ENCODE measurements around the gene SZT2.
"Not testable (repeated sequence)": the region's sequence is repeated elsewhere in the genome, so short reads cannot be mapped to it uniquely, and the experiment has no call there.

The SZT2 gene

DNA sequence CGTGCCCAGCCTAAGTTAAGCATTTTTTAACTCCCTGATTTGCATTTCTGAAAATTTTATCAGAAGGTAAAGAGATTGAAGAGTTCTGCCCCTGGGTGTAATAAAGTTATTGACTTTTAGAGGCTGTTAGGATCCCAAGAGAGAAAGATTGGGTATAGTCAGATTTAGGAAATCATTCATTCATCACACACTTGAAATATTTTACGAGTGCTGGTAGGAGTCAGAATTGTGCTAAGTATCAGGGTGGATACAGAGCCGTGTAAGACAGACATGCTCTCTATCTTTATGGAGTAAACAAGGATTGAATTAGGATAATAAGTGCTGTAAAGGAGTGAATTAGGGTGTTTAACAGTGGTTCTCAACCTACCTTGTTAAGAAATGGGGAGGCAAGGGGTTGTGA is 3.0 kb downstream of the SZT2 start:
- DNase-seq, result no peak

DNA sequence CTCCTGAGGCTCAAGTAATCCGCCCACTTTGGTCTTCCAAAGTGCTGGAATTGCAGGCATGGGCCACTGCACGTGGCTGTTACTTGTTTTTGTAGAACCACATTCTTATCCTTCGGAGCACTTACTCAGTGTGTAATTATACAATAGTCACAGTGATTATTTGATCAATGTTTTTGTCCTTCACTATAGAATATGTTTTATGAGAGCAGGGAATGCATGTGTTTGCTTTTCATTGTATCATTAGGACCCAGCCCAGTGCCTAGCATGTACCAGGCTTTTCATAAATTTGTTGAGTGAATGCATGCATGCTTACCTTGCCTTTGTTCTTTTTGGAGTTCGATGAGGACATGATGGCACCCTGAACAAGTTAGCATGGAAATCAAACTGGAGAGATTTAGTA is 5.8 kb downstream of the SZT2 start:
- DNase-seq, result no peak

DNA sequence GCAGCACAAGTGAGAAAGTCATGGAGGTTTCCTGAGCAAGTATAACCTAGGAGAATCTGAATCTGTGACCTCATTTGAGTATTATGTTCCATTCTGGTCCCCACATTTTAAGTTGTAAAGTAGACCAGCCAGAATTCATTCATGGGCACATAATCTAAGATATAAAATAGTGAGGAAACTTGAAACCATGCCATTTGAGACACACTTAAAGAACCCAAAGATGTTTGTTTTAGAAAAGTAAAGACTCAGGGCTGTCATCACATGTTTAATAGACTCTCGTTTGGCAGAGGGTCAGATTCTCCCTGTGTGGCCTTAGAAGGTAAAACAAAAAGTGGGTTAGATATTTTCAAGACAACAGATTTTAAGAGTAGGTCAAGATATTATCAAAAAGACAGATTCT is 6.4 kb downstream of the SZT2 start:
- no peak for DNase-seq

DNA sequence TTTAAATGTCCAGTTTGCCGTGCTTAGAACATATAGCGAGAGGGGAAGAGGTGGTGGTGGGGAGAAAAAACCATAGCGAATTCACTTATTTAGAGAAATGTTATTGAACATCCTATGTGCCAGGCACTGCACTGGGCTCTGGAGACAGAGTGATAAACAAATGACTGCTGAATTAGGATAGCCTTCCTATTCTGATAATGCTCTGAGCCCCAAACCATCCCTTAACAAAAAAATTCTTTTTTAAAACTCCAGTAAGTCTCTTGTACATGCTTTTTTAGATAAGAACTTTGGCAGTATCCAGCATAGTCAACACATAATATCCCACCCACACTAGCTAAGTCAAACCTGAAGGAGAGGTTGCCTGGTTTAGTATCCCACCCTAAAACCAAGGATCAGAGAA is 8.5 kb downstream of the SZT2 start:
- DNase-seq, result no peak

DNA sequence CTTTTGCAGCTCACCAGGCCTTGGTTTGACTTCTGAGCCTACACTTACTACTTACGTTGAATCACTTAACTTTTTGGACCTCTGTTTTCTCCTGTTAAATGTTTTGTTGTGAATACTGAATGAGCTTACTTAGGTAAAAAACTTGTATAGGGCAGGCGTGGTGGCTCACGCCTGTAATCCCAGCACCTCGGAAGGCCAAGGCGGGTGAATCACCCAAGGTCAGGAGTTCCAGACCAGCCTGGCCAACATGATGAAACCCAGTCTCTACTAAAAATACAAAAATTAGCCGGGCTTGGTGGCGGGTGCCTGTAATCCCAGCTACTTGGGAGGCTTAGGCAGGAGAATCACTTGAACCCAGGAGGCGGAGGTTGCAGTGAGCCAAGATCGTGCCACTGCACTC is 10.7 kb downstream of the SZT2 start:
- DNase-seq, result not testable (repeated sequence)

DNA sequence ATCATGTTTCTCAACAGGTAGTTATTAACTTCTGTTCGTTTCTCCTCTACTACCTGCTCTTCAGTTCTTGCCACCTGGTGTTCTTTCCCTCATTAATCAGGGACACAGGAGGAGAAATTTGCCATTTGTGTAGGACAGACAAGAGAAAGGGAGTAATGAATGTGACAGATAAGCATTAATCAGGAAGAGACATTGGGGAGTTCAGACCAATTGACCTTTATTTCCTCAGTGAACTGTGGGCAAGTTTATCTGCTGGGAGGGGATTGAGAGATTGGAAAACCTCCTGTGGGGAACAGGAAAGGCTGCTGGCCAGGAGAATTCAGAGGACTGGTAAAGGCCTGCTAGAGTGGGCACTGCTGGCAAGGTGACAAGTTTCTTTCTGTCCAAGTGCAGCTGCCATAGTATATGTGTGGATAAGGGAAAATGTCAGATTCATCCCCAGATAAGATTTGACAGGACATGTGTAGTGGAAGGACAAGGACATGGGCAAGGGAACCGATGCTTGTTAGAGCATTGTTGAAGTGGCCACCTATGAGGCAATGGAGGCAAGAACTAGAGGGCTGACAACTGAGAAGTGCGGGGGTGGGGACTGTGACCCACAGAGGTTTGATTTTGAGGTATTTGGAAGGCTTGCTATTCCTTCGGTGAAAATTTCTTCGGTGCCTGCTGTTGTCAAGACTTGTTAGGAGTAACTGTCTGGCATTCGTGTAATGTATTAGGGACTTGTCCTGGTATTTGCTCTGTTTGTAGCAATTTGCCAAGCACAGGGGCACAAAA is 12.6 kb downstream of the SZT2 start:
- DNase-seq, result no peak

DNA sequence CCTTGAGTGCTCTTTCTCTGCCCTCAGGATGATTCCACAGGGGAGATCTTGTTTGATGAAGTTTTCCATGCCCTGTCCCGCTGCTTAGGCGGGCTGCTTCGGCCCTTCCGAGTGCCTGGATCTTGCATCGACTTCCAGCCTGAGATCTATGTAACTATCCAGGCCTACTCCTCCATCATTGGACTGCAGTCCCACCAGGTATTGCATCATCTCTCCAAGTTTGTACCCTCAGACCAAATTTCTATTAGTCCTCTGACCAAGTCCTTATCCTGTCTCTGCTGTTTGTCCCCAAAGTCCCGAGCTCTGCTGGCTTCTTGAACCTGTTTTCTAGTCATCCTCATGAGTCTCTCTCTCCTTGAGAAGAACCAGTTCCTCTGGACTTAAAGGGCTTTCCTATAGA is 14.7 kb downstream of the SZT2 start:
- DNase-seq, result no peak

DNA sequence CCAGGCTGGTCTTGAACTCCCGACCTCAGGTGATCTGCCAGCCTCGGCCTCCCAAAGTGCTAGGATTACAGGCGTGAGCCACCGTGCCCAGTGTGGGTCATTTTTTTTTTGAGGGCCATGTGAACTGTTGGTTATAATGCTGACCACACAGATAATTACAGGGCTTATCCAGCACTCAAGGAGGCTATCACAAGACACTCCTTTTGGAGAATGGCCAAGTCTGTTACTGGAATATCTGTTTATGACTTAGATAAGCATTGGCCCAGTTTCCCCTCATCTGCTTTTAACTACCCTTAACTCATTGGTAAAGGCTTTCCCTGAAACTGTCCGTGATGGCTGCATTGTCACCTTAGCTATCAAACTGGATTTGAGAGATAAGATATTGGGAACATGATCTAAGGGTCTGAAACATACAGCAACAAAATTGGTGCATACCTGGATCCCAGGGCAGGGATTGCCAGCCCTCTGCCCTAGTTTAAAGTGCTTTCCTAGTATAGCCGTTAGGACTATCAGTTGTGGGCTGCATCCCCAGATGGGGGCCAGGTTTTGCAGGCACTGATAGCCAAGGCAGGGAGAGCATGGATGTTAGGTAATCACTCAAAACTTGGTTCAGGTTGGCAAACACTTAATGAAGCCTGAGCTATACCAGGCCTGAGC is 15.6 kb downstream of the SZT2 start:
- no peak for DNase-seq

DNA sequence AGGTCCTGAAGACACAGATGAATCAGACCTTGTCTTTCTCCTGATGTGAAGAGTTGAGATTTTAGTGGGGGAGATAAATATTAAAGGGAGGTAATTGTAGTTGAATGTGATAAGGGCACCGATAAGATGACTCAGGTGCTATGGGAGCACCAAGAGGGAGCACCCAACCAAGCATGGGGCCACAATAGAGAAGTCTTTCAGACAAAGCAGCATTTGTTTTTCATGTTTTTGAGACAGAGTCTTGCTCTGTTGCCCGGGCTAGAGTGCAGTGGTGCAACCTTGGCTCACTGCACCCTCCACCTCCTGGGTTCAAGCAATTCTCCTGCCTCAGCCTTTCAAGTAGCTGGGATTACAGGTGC is 16.2 kb downstream of the SZT2 start:
- DNase-seq, result no peak

DNA sequence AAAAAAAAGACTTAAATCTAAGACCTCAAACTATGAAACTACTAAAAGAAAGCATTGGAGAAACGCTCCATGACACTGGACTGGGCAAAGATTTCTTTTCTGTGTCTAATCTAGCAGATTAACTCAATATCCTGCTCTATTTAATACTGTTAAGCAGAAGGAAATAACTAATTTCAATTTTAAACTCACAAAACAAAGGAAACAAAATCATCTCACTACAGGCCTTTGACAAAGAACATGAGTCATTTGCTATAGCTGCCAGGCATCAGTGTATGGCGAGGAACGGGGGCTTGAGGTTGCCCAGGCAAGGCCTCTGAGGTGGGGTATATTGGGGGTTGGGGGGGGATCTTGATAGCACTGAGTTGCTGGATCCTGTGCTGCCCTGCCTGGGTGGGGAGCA is 20.9 kb downstream of the SZT2 start:
- DNase-seq, result no peak

DNA sequence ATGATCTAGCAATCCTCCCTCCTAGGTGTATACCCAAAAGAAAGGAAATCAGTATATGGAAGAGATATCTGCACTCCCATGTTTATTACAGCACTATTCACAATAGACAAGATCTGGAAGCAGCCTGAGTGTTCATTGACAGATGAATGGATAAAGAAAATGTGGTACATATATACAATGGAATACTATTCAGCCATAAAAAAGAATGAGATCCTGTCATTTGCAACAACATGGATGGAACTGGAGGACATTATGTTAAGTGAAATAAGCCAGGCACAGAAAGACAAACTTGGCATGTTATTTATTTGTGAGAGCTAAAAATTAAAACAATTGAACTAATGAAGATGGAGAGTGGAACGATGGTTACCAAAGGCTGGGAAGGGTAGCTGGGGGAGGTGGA is 23.7 kb downstream of the SZT2 start:
- DNase-seq, result not testable (repeated sequence)

DNA sequence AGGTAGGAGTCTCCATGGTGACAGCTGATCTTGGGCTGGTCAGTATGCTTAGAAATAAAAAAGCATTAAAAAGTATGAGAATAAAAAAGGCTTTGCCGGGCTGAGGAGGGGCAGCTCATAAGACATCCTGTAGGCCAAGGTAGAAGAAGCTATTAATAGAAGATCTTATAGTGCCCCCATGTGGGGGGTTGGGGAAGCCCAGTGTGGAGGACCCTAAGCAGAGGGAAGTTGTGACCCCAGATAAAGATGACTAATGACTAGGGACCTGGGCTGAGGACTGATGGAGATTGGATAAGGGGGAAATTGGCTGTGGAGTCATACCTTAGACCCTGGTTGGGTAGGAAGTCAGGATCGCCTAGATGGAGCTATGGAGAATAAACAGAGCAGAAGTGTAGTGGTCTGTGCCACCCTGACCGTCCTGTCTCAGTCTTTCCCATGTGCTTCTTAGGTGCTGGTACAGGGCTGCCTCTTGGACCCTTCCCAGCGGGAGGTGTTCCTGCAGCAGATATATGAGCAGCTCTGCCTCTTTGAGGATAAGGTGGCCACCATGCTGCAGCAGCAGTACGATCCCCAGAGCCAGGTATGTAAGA is 25.0 kb downstream of the SZT2 start:
- DNase-seq, result peak; percentile 72

DNA sequence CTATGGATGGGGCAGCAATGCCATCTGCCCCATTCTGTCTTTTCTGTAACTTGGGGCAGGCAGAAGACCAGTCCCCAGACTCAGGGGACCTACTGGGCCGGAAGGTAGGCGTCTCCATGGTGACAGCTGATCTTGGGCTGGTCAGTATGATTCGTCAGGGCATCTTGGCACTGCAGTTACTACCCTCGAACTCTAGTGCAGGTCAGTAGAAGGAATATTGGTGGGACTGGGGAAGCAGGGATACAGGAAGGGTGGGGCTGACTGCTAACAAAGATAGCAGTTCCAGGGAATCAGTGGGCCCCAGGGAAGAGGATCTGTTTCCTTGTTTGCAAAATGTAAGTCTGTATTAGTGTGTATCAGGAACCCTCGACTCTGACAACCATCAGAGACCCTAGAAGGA is 26.2 kb downstream of the SZT2 start:
- no peak for DNase-seq

DNA sequence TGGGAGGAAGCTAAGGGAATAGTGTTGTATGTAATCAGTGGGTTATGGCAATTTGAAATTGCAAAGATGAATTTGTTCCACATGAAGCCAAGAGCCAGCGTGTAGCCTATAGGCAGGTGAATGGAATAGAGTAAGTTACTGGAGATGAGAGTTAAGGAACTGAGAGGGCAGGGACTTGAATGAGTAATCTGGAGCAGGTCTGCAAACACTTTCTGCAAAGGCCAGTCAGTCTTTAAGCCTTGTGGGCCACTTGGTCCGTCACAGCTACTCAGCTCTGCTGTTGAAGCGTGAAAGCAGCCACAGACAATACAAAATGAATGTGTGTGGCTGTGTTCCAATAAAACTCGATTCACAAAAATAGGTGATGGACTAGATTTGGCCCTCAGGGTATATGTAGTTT is 29.2 kb downstream of the SZT2 start:
- DNase-seq, result no peak

DNA sequence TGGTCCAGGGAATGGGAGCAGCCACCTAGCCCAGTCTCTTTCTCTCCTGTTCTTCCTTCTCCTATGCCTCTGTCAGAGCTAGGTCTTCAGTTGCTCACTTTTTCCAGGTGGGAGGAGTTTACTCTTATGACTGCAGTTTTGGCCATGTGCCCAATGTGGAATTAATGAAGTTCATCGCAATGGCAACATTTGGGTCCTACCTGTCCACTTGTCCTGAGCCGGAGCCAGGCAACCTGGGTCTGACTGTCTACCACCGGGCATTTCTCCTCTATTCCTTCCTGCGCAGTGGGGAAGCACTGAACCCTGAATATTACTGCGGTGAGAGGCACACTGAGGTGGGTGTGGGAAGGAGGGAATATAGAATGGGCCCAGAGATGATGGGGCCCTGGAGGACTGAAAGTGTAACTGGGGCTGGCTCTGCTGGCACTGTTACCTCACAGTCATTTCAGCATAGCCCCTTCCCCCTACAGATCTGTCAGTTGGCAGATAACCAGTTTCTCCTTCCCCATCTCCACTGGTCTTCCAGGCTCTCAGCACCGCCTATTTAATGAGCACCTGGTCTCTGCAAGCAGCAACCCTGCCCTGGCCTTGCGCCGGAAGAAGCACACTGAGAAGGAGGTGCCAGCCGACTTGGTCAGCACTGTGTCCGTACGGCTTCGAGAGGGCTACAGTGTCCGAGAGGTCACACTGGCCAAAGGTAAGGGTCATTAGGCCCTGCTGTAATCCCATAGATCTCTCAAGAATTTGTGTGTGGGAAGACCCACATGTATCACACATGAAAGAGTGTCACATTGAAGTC is 30.1 kb downstream of the SZT2 start:
- DNase-seq, result no peak

DNA sequence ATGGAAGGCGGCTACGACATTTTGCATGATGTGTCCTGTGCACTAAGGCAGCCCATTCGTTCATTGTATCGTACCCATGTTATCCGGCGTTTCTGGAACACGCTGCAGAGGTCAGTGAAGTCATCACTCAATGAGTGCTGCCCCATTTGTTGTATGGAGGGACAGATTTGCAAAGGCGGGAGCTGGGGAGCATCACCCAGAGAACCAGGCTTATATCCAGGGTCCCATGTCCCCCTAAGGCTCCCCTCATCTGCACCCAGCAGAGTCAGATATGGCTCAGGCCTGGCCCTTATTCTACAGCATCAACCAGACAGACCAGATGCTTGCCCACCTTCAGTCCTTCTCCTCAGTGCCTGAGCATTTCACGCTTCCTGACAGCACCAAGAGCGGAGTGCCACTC is 31.2 kb downstream of the SZT2 start:
- no peak for DNase-seq

DNA sequence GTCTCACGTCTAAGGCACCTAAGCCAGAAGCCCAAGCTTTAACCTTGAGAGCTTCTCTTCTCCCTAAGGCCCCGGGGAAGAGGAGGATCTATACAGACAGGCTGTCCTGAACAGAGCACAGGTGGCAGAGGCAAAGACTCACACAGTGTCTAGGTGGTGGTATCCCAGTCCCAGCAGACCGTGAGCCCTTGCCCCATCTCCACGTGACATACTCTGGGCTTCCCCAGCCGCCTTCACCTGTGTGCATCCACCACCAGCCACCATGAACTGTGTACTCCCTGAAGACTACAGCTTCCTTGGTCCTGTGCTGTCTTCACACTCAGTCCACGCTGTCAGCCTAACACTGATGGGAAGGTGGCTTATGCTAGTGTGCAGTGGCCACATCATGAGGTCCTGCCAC is 31.7 kb downstream of the SZT2 start:
- no peak for DNase-seq

DNA sequence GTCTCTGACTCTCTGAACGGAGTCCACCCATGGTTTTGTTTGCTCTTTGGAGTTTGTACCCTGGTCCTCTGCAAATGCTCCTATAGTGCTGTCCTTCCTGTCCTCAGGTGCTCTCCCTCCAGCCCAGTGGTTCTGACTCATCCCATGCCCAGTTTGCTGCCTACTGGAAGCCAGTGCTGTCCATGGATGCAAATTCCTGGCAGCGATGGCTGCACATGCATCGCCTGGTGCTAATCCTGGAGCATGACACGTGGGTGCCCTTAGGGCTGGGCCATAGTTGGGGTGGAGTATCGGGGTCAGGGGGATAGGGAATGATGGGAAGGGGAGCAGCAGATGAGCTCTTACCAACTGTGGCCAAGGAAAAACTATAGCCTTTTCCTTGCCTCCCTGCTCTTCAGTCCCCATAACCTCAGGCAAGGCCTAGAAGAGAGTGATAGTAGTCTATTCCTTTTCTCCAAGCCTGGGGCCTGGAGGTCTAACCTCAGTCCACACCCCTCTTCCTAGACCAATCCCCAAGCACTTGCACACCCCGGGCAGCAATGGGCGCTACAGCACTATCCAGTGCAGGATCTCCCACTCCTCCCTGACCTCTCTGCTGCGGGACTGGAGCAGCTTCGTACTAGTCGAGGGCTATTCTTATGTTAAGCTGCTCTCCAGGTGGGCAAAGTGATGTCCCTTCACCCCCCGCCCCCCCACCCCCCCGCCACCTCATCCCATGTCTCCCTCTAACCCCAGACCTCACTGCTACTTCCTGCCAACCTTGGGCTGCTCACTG is 32.5 kb downstream of the SZT2 start:
- DNase-seq, result no peak

DNA sequence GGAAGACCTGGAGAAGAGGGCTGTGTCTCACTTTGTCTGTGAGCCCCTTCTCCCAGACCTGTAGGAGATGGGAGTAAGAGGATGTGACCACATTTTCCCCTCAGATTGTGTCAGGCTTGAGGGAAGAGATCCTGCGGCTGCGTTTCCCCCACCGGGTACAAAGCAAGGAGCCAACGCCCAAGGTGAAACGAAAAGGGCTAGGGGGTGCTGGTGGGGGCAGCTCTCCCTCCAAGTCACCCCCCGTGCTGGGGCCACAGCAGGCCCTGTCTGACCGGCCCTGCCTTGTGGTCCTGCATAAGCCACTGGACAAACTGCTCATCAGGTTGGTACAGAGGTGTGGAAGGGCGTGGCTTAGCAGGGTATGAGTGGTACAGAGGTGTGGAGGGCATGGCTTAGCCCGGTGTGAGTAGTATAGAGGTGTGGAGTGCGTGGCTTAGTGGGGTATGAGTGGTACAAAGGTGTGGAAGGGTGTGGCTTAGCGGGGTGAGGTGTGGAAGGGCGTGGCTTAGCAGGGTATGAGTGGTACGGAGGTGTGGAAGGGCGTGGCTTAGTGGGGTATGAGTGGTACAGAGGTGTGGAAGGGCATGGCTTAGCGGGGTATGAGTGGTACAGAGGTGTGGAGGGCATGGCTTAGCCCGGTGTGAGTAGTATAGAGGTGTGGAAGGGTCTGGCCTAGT is 33.4 kb downstream of the SZT2 start:
- no peak for DNase-seq

DNA sequence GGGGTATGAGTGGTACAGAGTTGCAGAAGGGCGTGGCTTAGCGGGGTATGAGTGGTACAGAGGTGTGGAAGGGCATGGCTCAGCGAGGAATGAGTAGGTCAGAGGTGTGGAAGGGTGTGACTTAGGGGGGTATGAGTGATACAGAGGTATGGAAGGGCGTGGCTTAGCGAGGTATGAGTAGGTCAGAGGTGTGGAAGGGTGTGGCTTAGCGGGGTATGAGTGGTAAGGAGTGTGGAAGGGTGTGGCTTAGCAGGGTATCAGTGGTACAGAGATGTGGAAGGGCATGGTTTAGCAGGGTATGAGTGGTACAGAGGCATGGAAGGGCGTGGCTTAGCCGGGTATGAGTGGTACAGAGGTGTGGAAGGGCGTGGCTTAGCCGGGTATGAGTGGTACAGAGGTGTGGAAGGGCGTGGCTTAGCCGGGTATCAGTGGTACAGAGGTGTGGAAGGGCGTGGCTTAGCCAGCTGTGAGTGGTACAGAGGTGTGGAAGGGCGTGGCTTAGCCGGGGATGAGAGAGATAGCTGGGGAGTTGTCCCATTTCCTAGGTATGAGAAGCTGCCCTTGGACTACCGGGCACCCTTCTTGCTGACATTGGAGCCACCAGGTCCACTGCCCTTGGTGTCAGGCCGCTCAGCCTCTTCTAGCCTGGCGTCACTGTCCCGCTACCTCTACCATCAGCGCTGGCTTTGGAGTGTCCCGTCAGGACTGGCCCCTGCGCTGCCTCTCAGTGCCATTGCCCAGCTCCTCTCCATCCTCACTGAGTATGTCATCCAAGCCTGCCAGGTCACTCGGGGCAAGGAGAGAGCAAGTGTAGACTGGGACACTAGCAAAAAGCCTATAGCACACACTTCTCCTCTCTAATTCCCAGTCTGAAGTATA is 34.2 kb downstream of the SZT2 start:
- DNase-seq, result peak; percentile 5

DNA sequence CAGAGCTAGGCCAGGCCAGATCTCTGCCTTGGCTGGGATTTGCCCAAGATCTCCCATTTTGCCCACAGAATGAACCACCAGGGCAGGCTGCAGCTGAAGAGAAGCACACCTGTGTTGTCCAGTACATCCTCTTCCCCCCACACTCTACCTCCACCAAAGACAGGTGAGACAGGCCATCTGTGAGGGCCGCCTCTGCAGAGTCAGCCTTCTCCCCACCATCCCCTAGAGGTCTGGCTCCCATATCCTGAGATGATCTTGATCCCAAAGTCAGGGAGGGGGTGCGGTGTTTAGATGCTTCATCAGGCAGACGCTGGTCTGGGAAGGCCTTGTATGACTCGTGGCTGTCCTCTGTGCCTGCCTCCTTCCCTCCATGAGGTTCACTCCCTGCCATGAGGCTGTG is 35.3 kb downstream of the SZT2 start:
- no peak for DNase-seq

Measured in CD4-positive, alpha-beta T cell treated with Interleukin-21 for 1 hour (primary cell).